ENCODE results near the gene CYTH2.

Gene CYTH2

GRCh38 chr19:48445606-48446481 lies 23.3 kb upstream of the CYTH2 start, which contains the start of gene GRWD1:
Gene GRWD1, plus strand, starts transcription at chr19:48445983. Its CDS starts 23 bp downstream, at chr19:48446006.
- TF ChIP-seq GATA3 (IDR thresholded peaks at IDR 0.05; ENCODE audit: low read depth, low read length), result no peak
- no peak for TF ChIP-seq GATA2 (IDR thresholded peaks at IDR 0.05; ENCODE audit: low read depth, low read length)

- TF ChIP-seq GATA2 (IDR thresholded peaks at IDR 0.05; ENCODE audit: low read depth, low read length) (no peak), GATA3 (IDR thresholded peaks at IDR 0.05; ENCODE audit: low read depth, low read length) (no peak)
These were observed 22.6 kb upstream of the CYTH2 start for GRCh38 chr19:48446579-48446978.

DNA sequence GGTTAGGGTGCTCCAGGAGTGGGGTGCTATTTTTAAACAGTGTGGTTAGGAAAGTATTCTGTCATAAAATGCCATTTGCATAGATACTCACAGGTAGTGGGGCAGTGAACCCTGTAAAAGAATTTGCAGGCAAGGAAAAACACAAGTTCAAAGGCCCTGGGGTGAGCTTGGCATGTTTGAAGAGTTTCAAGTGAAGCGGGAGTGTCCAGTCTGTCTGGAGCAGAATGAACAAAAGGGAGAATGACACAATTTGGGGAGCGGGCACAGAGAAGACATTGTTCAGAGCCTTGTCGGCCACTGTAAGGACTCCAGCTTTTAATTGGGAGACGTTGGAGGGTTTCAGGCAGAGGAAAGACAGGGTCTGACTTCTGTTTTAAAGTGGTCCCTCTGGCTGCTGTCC lies 20.6 kb upstream of the CYTH2 start:
- no peak for TF ChIP-seq GATA3 (IDR thresholded peaks at IDR 0.05; ENCODE audit: low read depth, low read length)
- TF ChIP-seq GATA2 (IDR thresholded peaks at IDR 0.05; ENCODE audit: low read depth, low read length), result no peak

GRCh38 chr19:48450441-48450840 lies 18.7 kb upstream of the CYTH2 start:
- no peak for TF ChIP-seq GATA2 (IDR thresholded peaks at IDR 0.05; ENCODE audit: low read depth, low read length)
- TF ChIP-seq GATA3 (IDR thresholded peaks at IDR 0.05; ENCODE audit: low read depth, low read length), result no peak

DNA sequence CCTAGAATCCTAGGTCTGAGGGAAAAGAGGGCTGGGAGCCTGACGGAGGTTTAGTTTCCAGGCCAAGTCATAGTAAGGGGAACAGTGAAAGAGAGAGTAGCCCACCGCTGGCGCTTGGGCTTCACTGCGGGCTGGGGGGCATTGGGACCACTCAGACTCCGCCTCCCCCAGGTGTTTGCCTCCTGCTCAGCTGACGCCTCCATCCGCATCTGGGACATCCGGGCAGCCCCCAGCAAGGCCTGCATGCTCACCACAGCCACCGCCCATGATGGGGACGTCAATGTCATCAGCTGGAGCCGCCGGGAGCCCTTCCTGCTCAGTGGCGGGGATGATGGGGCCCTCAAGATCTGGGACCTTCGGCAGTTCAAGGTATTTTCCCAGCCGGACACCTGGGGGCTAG lies 18.3 kb upstream of the CYTH2 start:
- TF ChIP-seq GATA2 (IDR thresholded peaks at IDR 0.05; ENCODE audit: low read depth, low read length) (no peak), GATA3 (IDR thresholded peaks at IDR 0.05; ENCODE audit: low read depth, low read length) (no peak)

GRCh38 chr19:48451624-48452023 lies 17.5 kb upstream of the CYTH2 start:
- TF ChIP-seq GATA3 (IDR thresholded peaks at IDR 0.05; ENCODE audit: low read depth, low read length) (no peak), GATA2 (IDR thresholded peaks at IDR 0.05; ENCODE audit: low read depth, low read length) (no peak)

GRCh38 chr19:48452289-48453190 lies 16.6 kb upstream of the CYTH2 start:
- TF ChIP-seq GATA2 (IDR thresholded peaks at IDR 0.05; ENCODE audit: low read depth, low read length) (no peak), GATA3 (IDR thresholded peaks at IDR 0.05; ENCODE audit: low read depth, low read length) (no peak)

- TF ChIP-seq GATA3 (IDR thresholded peaks at IDR 0.05; ENCODE audit: low read depth, low read length) (no peak), GATA2 (IDR thresholded peaks at IDR 0.05; ENCODE audit: low read depth, low read length) (no peak)
These were observed 14.9 kb upstream of the CYTH2 start for GRCh38 chr19:48454150-48454730.

GRCh38 chr19:48455171-48455907 lies 13.8 kb upstream of the CYTH2 start, which contains the start of gene KCNJ14:
Gene KCNJ14, plus strand, starts transcription at chr19:48455574. Its CDS starts 6,151 bp downstream, at chr19:48461725.
- TF ChIP-seq GATA2 (IDR thresholded peaks at IDR 0.05; ENCODE audit: low read depth, low read length) (no peak), GATA3 (IDR thresholded peaks at IDR 0.05; ENCODE audit: low read depth, low read length) (no peak)

DNA sequence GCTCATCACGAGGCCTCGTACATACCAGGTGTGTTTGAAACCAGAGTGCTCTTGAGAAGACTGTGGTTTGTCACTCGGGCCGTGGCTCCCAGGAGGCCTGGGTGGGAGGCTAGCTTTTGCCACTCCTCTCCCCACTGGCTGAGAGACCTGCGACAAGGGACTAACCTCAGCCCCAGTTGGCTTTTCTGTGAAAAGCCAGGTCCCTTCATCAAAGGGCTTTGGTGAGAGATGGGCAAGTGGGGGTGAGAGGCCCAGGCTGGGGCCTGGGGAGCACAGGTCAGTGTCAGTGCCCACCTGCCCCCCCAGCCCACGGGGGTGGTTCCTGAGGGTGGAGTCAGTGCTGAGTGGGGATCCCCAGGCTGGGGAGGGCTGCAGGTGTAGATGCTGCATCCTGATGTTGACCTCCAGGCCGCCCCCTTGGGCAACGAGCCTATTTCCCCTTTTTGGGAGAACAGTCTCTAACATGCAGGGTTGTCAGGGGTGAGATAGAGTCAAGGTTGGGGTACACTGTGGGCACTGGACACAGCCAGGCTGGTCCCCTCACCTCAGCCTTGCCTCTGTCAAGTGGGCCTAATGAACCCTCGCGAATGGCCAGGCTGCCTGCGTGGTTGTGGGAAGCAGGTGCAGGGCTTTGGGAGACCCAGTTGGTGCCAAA lies 13.1 kb upstream of the CYTH2 start:
- TF ChIP-seq GATA3 (IDR thresholded peaks at IDR 0.05; ENCODE audit: low read depth, low read length), result no peak
- no peak for TF ChIP-seq GATA2 (IDR thresholded peaks at IDR 0.05; ENCODE audit: low read depth, low read length)

- TF ChIP-seq GATA2 (IDR thresholded peaks at IDR 0.05; ENCODE audit: low read depth, low read length) (no peak), GATA3 (IDR thresholded peaks at IDR 0.05; ENCODE audit: low read depth, low read length) (no peak)
These were observed 12.3 kb upstream of the CYTH2 start for GRCh38 chr19:48456864-48457263.

- TF ChIP-seq GATA3 (IDR thresholded peaks at IDR 0.05; ENCODE audit: low read depth, low read length), result no peak
- TF ChIP-seq GATA2 (IDR thresholded peaks at IDR 0.05; ENCODE audit: low read depth, low read length), result no peak
These were observed 11.2 kb upstream of the CYTH2 start for GRCh38 chr19:48458016-48458415.

DNA sequence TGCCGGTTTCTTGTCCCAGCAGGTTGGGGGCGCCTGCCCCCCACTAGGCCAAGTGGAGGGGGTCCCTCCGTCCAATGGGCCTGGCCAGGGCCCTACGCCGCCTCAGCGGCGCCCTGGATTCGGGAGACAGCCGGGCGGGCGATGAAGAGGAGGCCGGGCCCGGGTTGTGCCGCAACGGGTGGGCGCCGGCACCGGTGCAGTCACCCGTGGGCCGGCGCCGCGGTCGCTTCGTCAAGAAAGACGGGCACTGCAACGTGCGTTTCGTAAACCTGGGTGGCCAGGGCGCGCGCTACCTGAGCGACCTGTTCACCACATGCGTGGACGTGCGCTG lies 7.6 kb upstream of the CYTH2 start:
- TF ChIP-seq GATA3 (IDR thresholded peaks at IDR 0.05; ENCODE audit: low read depth, low read length) (no peak), GATA2 (IDR thresholded peaks at IDR 0.05; ENCODE audit: low read depth, low read length) (no peak)
